Omental fat pad (tissue), 4 donors: ENCODE data around the gene FAN1. TPM values are rescaled to one million over a fixed set of nuclear protein-coding genes. Genes with fewer than 3 reads are reported as not detected.

ENCODE experiments used
- ATAC-seq: fragments of 150-250 bp; one replicate; pipeline ENCODE4 v1.9.1; 2016; ENCODE audit warnings: mild to moderate bottlenecking, moderate library complexity; ENCODE audit not compliant: low FRiP score
- DNase-seq: peaks from one replicate; pipeline ENCODE4 v3.0.0-alpha.2; 2019; ENCODE audit warnings: low spot score
- total RNA-seq, 4 donors: library from RNA; depleted of rRNA; stranded (reverse); fragments of >200 nt; gene quantifications; one replicate each; pipeline ENCODE4 v1.1.0, GENCODE V29; 2016
- TF ChIP-seq, protein P1 (sequence below), 3 donors: fragments of 450-650 bp; IDR thresholded peaks; one replicate each; pipeline ENCODE4 v1.5.1; 2016 to 2017; ENCODE audit warnings: antibody characterized with exemption in 3 of 3, mild to moderate bottlenecking in 3 of 3, moderate library complexity in 2 of 3

FAN1 gene
- total RNA-seq, 4 donors from 2014 or later: 11.9 to 18.1 (median 14.3) TPM

DNA sequence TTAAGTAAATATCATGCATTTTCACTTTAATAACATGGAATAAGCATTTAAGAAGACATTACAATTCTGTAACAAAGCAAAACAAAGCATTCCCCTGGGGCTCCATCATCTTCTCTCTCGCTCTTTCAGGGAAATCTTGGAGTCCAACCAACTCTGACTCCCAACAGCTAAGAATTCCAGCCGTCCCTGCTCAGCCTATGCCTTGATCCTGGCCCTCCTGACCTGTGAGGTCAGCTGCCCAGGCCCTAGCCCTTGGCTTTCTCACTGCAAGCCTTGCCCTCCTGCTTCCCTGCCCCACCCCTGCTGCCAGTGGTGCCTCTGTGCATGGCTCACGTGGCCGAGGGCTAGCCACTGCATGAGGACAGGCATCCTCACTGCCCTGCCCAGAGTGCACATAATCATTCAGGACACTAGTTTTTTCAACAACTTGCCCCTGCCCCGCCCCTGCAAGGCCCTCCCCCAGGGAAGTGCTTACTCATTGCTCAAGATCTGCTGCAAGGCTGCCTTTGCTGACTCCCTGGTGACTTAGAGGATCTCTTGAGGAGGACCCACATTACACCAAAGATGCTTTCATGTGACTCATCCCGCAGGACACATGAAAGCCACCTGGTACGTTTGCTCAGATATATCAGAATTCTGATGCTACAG lies 50.1 kb downstream of the FAN1 start:
- ATAC-seq (peak; percentile 81), DNase-seq (no peak)
- TF ChIP-seq, protein P1, sequence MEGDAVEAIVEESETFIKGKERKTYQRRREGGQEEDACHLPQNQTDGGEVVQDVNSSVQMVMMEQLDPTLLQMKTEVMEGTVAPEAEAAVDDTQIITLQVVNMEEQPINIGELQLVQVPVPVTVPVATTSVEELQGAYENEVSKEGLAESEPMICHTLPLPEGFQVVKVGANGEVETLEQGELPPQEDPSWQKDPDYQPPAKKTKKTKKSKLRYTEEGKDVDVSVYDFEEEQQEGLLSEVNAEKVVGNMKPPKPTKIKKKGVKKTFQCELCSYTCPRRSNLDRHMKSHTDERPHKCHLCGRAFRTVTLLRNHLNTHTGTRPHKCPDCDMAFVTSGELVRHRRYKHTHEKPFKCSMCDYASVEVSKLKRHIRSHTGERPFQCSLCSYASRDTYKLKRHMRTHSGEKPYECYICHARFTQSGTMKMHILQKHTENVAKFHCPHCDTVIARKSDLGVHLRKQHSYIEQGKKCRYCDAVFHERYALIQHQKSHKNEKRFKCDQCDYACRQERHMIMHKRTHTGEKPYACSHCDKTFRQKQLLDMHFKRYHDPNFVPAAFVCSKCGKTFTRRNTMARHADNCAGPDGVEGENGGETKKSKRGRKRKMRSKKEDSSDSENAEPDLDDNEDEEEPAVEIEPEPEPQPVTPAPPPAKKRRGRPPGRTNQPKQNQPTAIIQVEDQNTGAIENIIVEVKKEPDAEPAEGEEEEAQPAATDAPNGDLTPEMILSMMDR (IDR thresholded peaks at IDR 0.05): no peak

DNA sequence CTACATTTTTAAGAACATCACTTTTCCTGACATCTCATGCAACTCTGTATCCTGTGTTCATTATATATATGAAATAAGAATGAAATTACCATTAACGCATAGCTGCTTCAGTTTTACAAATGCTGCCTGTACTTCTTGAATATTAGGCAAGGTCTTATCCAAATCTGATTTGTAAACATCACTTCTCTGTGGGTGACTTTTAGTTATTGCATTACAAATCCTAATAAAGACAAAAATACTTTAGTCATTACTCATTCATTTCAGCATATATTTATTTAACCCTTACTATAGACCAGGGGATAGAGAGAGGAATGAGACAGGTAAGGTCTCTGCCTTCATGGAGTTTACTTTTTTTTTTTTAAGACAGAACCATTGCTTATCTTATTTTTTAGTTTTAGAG lies 51.0 kb downstream of the FAN1 start:
- TF ChIP-seq, protein P1 (IDR thresholded peaks at IDR 0.05): no peak
- no peak for DNase-seq
- no peak for ATAC-seq

DNA sequence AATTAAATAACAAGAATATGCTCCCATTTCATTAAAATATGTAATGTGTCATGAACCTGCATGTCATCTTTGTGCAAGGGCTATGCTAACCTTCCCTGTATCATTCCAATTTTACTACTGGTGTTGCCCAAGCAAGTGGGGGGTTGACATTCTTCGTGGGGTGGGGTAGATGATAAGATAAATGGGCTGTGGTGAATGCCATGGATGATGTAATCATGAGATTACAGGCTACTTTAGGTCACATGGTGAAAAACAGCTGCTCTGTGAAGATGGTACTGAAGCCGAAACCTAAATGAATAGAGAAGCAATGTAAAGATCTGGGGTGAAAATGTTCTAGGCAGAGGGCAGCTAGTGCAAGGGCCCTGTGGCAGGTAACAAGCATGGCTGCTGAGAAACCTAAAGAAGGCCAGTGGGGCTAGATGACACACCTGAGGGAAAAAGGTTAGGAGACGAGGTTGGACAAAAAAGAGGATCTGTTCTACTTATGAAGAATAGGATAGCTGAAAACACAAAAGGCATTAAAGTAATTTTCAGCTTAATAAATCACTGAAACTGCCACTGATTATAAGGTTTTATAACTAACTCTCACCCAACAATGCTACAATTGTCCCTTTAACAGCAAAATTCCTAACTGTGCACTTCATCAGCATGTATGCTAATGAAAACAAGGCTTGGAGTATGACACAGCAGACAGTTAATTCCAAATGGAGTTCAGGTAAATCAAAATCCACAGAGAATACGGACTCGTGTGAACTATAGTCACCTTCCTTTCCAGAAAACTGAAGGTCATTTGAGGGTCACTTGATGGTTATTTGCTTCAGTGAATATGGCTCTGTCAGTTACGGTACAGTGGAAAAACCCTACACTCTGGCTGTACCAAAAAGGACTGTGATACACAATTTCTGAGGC lies 52.8 kb downstream of the FAN1 start:
- DNase-seq: no peak
- no peak for ATAC-seq
- TF ChIP-seq, protein P1 (IDR thresholded peaks at IDR 0.05): no peak

DNA sequence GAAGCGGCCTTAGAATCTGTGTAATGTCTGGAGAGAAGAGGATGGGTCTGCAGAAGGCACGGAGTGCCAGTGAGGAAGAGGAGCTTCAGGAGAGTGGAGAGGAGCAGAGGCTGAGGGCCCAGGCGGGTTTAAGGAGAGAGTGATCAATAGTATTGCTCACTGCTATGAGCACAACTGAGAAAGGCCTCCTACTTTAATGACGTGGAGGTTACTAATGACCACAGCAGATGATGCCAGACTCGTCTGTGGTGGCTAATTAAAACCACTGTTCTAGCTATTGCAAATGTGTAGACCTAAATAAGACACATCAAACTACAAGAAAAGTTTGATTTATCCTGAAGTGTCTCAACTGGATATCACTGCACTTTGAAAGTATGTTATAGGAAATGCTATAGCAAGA lies 54.5 kb downstream of the FAN1 start:
- TF ChIP-seq, protein P1 (IDR thresholded peaks at IDR 0.05): no peak
- ATAC-seq (no peak), DNase-seq (no peak)

DNA sequence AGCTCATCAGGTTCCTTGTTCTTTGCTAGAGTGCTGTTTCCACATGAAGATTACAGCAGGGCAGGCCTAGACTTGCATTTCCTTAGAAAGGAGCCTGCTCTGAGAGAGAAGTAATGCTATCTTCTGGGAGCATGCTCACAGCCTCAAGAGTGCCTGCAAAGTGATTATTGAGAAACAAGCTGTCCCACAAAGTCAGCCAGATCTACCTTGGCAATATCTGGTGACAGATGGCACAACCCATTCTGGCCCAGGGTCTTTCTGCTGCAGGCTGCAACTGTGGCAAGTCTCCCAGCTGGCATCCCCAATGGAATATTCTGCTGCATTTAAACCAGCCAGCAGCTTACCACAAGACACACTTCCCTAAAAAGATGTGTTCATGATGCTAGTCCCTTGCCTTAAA lies 58.4 kb downstream of the FAN1 start:
- TF ChIP-seq, protein P1 (IDR thresholded peaks at IDR 0.05): no peak
- DNase-seq: no peak
- ATAC-seq: no peak

DNA sequence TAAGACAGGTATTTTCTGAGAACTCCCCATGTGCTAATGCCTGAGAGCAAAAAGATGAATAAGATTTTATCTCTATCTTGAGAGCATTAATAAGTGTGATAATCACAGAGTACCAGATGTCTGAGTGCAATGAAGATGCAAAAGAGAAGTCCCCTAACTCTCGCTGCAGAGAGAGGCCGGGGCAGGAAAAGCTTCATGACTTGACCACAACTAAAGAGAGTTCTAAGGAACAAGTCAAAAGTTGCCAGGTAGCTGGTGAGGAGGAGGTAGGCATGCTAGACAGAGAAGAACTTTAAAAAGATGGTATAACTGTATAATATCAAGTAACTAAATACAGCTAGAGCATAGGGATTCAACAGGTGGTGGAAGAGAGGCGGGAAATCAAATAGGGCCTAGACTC lies 58.9 kb downstream of the FAN1 start:
- ATAC-seq (no peak), DNase-seq (no peak)
- TF ChIP-seq, protein P1 (IDR thresholded peaks at IDR 0.05): no peak
